Measurements from ENCODE around the gene C9orf78. TPM values are rescaled to one million over a fixed set of nuclear protein-coding genes. Genes with fewer than 3 reads are reported as not detected.

The C9orf78 gene
- total RNA-seq = 42.3 and 49.8 TPM in 2 replicates

DNA sequence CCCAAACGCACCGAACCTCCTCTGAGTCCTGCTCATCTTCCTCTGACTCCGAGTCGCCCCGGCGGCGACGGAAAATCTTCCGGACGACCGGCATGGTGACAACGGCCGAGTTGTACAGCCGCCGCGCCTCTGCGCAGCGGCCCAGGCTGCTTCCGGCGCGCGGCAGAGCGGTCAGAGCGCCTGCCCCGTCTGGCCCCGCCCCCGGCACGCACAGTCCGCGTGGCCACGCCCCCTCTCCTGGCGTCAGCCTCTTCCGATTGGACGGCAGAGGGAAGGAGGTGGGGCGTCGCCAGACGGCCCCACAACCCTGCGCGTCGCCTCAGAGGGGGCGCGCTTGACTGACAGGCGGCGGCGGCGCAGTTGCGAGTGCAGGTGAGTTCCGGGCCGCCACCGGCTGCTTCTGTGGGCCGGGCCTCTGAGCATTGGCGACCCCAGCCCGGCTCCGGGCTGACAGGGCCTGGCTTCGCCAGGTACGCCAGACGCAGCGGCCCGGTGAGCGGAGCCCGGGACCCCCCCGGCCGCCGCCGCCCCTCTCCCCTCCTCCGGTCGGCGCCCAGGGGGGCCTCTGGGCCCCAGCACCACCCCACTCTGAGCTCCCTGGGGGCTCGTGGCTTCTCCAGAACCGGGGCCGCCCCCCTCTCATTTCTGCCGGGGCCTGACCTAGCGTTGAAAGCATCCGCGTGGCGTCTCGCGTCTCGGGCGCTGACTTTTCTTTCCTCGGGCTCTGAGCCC lies at the start of gene C9orf78, which contains the start of gene USP20:
Gene C9orf78, minus strand, starts transcription at position 148 of the 732 bp plus-strand sequence. Its CDS starts 54 bp downstream, at position 94.
Gene USP20, plus strand, starts transcription at position 331 of the 732 bp plus-strand sequence. CDS start 17,098 bp downstream, outside the sequence.
- peak; percentile 77 for DNase-seq (ENCODE audit: low read depth, low spot score)

- no peak for DNase-seq (ENCODE audit: low read depth, low spot score)
Measured at GRCh38 chr9:129884220-129885017, 49.3 kb upstream of the C9orf78 start.

DNA sequence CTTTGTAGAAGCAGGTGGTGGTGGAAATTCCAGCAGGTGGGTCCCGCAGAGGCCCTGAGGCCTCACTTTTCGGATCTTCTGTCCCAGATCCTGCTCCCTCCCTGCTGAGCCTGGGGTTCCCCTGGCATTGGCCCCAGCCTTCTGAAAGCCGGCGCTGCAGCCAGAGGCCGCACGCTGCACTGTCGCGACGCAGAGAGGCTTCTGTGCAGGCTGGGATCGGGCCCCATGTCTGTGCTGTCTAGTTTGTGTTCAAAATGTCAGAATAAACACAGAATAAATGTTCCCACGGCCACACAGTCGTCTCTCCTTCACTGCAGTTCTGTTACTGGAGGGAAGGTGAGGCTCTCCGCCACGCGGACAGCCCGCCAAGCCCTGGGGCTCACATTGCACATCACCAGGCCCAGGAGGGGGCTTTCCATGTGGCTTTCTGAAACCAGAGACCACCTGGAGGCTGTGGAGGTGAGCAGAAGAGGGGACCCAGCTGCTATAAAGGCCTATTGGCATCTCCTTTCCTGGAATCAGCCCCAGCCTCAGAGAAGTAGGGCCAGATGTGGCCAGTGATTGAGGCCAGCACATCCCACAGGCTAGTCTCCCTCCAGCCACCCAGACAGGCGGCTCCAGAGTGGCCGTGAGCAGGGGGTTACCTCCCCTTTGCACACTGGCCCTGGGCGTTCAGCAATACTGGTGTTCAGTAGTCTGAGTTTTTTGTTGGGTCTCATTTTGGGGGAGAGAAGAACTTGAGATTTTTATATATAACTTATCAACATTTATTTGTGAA lies 46.7 kb upstream of the C9orf78 start:
- no peak for DNase-seq (ENCODE audit: low read depth, low spot score)

- no peak for DNase-seq (ENCODE audit: low read depth, low spot score)
Measured at GRCh38 chr9:129880654-129881546, 45.8 kb upstream of the C9orf78 start.

DNA sequence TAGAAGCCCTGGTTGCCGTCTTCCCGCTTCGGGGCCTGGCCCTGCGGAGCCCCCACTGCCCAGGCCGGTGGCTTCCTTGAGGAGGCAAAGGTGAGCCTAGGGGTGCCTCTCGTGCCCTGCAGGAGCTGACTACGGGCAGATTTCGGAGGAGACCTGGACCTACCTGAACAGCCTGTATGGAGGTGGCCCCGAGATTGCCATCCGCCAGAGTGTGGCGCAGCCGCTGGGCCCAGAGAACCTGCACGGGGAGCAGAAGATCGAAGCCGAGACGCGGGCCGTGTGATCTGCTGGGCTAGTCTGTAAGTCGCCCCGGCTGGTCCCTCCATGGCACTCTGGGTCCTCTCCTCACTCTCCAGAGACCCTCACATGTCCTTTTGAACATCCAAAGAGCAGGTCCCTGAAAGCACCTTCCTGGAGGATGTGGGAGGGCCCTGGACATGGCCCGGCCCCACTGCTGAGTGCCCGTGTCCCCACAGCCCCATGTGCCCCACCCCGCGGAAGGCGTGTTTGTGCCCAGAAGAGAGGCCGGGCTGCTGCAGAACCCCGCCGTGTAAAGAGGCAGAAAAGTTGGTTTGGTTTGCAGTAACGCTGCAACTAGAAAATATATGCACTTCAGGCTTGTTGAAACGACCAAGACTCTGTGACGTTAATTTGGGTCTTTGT lies 45.0 kb upstream of the C9orf78 start:
- DNase-seq (ENCODE audit: low read depth, low spot score) = no peak

GRCh38 chr9:129879103-129879699 lies 44.1 kb upstream of the C9orf78 start:
- DNase-seq (ENCODE audit: low read depth, low spot score) = no peak

GRCh38 chr9:129878291-129878690 lies 43.2 kb upstream of the C9orf78 start:
- no peak for DNase-seq (ENCODE audit: low read depth, low spot score)

- DNase-seq (ENCODE audit: low read depth, low spot score) = no peak
Measured at GRCh38 chr9:129876815-129877214, 41.7 kb upstream of the C9orf78 start.

- no peak for DNase-seq (ENCODE audit: low read depth, low spot score)
Measured at GRCh38 chr9:129875687-129876395, 40.8 kb upstream of the C9orf78 start.

DNA sequence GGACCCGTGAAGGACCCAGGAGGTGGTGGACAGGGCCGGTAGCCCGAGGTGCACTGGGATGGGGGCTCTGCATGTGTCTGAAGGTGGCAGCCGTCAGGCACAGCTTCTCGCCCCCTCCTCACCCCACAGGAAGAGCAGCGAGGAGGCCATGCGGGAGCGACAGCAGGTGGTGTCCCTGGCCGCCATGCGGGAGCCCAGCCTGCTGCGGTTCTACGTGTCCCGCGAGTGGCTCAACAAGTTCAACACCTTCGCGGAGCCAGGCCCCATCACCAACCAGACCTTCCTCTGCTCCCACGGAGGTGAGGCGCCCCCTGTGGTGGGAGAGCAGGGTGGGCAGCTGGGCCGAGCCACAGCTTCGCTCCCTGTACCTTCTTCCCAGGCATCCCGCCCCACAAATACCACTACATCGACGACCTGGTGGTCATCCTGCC lies 40.1 kb upstream of the C9orf78 start:
- DNase-seq (ENCODE audit: low read depth, low spot score) = no peak

DNA sequence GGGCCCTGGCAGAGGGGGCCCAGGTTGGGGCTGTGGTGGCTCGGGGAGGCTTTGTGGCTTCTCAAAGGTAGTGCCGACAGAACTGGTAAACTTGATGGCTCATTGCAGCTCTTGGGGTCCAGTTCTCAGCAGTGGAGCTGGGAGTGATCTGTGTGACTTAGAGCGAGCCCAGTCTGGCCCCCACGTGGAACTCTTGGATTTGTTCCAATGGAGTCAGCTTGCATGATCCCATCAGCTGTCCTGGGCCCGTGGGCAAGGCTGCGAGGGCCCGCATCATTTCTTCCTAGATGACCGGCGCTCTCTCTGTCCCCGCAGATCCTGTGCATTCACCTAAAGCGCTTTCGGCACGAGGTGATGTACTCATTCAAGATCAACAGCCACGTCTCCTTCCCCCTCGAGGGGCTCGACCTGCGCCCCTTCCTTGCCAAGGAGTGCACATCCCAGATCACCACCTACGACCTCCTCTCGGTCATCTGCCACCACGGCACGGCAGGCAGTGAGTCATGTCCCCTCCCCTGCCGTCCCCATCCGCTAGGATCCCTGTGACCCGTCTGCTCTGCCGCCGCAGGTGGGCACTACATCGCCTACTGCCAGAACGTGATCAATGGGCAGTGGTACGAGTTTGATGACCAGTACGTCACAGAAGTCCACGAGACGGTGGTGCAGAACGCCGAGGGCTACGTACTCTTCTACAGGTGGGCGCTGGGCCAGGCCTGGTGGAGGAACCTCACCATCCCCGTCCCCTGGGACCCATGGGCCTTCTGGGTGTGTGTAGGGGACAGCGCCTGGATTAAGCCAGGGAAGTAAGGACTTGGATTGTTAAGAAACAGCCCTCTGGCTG lies 39.4 kb upstream of the C9orf78 start:
- DNase-seq (ENCODE audit: low read depth, low spot score) = no peak

DNA sequence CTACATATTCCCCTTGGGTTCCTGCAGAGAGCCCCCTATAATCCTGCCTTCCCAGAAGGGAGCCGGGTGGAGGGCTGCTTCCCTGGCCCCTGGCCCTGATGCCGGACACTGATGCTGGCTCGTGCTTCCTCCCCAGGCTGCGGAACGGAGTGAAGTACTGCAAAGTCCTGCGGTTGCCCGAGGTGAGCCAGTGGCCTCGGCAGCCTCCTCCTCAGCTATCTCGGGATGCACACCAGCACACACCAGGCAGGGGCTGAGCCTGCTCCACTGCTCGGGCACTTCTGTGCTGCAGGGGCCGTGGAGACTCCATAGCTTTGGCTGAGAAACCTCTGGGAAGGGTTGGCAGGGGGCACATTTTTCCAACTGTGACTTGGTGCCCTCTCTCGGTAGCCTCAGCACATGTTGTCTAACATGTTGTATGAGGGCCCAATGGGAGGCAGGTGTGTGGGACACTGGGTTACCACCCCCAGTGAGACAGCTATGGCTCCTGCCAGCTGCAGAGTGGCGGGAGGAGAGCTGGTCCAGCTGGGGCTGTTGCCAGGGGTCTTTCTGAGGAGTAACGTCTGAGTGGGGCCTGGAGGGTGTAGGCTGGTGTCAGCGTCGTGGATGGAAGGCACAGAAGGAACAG lies 38.6 kb upstream of the C9orf78 start:
- no peak for DNase-seq (ENCODE audit: low read depth, low spot score)

GRCh38 chr9:129871046-129871445 lies 36.0 kb upstream of the C9orf78 start:
- DNase-seq (ENCODE audit: low read depth, low spot score) = no peak

DNA sequence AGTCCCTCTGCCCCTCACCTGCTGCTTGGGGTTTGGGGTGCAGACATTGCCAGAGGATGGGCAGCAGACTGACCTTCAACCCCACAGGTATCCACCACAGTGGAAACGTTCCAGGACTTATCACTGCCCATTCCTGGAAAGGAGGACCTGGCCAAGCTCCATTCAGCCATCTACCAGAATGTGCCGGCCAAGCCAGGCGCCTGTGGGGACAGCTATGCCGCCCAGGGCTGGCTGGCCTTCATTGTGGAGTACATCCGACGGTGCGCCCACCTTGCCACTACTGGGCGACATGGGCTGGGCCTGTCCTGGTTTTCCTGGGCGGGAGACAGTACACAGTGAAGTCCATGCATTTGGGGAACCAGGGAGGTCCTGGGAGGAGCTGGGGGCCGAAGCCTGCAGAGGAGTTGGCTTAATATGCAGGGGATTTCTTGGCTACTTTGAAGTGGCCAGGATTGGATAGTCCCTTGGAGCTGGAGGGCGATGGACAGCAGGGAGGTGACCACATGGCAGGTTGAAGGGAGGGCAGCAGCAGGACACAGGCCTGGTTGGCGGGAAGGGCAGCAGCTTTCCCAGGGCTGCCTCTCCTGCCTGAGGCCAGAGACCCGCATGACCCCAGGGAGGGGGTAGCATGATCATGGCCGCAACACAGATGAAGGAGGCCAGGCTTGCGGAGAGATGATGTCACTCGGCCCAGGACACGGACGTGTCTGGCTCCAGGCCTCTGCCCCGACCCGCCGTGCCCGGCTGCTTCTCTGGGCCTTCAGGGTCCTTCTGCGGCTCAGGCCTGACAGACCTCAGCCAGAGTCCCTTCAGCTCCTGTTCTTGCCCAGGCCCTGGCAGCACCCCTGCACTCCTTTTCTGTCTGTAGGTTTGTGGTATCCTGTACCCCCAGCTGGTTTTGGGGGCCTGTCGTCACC lies 34.8 kb upstream of the C9orf78 start:
- DNase-seq (ENCODE audit: low read depth, low spot score) = no peak

GRCh38 chr9:129868872-129869486 lies 33.9 kb upstream of the C9orf78 start:
- no peak for DNase-seq (ENCODE audit: low read depth, low spot score)
